NCI-H146 treated with DMSO at 0.1 percent for 48 hours (cell line): ENCODE results near the gene POLR2C.
A peak's percentile ranks its signal among the peaks of the same experiment; 100 is the strongest.

Source experiments
- DNase-seq: peaks from one replicate; lab custom pipeline; 2025; ENCODE audit not compliant: unreplicated experiment; lab: John Stamatoyannopoulos, UW

The POLR2C gene

GRCh38 chr16:57447186-57447962, 15.1 kb upstream of the POLR2C start, which contains the start of the genes CIAPIN1 and COQ9:
CIAPIN1 (minus strand) TSS chr16:57447385; CDS start chr16:57440928, 6,457 bp downstream.
COQ9 (plus strand) TSS chr16:57447479; CDS start chr16:57447506, 27 bp downstream.
- DNase-seq = peak; percentile 59

- no peak for DNase-seq
Observed at GRCh38 chr16:57452021-57452420, 10.5 kb upstream of the POLR2C start.

- no peak for DNase-seq
Observed at GRCh38 chr16:57462978-57463362, 491 bp downstream of the POLR2C start.

GRCh38 chr16:57464523-57464922, 2.0 kb downstream of the POLR2C start:
- no peak for DNase-seq

- no peak for DNase-seq
Observed at GRCh38 chr16:57468346-57468745, 5.9 kb downstream of the POLR2C start.

- DNase-seq = no peak
Observed at GRCh38 chr16:57469046-57469445, 6.6 kb downstream of the POLR2C start.

- no peak for DNase-seq
Observed at GRCh38 chr16:57469917-57470470, 7.5 kb downstream of the POLR2C start.

GRCh38 chr16:57470711-57471110, 8.2 kb downstream of the POLR2C start:
- DNase-seq = no peak

- no peak for DNase-seq
Observed at GRCh38 chr16:57471209-57471608, 8.7 kb downstream of the POLR2C start.

GRCh38 chr16:57471852-57472664, 9.6 kb downstream of the POLR2C start:
- DNase-seq = peak; percentile 2

GRCh38 chr16:57472665-57473060, 10.2 kb downstream of the POLR2C start:
- no peak for DNase-seq

GRCh38 chr16:57473176-57473840, 10.8 kb downstream of the POLR2C start:
- no peak for DNase-seq

- no peak for DNase-seq
Observed at GRCh38 chr16:57473906-57474305, 11.4 kb downstream of the POLR2C start.

- DNase-seq = no peak
Observed at GRCh38 chr16:57474671-57475661, 12.5 kb downstream of the POLR2C start.

- DNase-seq = no peak
Observed at GRCh38 chr16:57475711-57476339, 13.3 kb downstream of the POLR2C start.

- no peak for DNase-seq
Observed at GRCh38 chr16:57476546-57477410, 14.3 kb downstream of the POLR2C start.

GRCh38 chr16:57477531-57478202, 15.2 kb downstream of the POLR2C start:
- no peak for DNase-seq
